Hypothalamus (tissue), 51 donors: ENCODE data around the gene BCL11A.

ENCODE experiments used
- DNase-seq, 51 donors: peaks; one replicate each; lab custom pipeline; 2025; lab: John Stamatoyannopoulos, UW

BCL11A gene

DNA sequence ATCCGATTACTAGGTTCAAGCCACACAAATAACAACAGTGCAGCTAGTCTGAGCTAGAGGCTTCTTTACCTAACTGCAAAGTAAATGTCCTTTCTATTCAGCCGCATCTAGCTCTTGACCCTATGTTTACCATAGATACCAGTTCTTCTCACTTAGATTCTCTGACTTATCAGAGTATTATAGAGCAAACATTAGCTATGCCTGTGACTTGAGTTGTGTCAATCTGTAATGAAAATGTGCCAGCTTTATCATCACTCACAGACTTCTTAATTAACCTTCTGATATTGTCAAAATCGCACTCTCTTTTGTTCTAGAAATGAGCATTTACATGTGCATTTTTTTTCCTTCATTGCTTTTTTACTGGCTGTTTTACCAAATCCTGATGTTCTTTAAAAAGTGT lies 79.9 kb downstream of the BCL11A start:
- no peak for DNase-seq

DNA sequence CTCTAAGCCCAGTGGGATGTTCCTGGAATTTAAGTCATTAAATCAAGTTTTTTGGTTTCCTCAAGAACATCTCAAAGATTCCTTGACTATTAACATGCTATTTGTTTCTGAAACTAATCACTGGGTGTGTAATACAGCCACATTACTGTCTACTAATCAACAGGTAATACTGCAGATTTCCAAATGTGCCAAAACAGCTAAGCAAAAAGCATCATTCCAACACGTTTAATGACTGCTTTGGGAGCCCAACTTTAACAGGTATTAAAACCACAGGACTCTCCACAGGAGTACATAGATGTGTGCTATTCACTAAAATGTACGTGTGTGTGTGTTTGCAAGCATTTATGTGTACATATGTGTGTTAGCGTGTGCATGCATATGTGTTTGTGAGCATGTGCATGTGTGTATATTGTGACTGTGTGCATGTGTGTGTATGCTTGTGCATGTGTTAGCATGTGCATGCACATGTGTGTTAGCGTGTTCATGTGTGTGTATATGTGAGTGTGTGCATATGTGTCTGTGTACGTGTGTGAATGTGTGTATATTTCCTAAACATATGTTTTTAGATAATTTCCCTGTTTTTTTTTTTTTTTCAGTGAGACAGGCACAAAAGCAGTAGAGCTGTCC lies 80.7 kb downstream of the BCL11A start:
- no peak for DNase-seq

DNA sequence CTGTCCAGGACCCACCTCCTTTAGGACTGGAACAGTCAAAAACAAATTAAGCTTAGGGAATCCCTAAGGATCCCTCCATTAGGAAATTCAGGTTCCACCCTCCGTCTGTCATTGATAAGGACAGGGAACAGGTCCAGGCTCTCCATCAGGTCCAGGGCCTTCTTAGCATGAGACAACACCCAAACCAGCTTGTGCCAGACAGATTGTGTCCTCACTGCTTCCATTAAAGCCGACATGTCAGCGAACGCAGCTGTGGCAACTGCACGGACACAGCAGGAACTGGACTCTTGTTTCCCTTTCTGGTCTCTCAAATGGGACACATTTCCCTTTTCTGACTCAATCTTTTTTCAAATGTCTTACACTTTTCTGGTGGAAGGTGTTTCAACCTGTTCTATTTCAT lies 81.4 kb downstream of the BCL11A start:
- DNase-seq = no peak

DNA sequence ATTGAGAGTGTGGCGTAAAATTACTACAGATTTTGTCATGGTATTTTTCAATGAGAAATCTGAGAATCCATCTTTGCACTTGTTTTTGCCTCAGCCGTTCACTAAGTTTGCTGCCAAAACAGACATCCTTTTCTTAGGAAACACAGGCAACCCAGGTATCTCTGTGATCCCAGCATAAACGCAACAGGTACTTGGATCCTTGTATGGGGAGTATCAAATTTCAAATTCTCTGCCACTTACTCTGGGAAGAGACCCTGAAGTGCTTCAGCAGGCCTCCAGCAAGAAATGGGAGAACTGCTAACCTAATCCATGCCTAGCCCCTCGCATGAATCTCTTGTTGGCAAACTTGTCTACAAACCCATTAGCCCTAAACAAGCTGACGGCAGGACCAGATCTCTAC lies 83.1 kb downstream of the BCL11A start:
- no peak for DNase-seq

DNA sequence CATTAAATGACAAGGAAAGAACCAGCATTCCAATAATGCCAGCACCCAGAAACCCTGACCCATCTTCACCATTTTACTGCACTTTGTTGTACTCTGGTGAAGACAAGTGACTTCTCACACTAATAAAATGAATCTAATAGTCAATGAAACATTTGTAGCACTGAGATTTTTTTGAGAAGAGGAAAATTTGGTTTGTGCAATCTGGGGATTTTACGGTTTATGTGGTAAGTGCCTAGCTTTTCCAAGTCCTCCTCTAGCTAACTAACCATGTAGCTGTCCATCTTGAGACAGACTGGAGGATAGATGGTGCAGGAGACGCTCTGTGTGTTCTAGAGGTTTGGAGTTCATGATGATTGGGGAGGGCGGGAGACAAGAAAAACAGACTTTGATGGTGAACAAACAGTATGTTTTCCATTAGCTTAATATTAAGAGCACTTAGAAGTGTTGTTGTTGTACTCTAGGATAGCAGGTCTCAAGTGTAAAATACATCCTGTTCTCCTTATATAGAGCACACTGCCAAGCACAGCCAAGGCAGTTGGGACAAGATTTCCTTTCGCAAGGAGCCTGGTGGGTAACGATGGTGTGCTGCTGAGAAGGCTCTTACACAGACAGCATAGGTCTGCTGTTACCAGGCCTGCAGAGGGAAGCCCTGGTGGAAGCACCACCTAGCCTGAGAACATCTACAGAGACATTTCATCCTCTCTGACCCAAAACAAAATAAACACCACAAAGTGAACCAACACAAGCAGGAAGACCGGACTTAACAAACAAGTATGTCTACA lies 83.7 kb downstream of the BCL11A start:
- no peak for DNase-seq

DNA sequence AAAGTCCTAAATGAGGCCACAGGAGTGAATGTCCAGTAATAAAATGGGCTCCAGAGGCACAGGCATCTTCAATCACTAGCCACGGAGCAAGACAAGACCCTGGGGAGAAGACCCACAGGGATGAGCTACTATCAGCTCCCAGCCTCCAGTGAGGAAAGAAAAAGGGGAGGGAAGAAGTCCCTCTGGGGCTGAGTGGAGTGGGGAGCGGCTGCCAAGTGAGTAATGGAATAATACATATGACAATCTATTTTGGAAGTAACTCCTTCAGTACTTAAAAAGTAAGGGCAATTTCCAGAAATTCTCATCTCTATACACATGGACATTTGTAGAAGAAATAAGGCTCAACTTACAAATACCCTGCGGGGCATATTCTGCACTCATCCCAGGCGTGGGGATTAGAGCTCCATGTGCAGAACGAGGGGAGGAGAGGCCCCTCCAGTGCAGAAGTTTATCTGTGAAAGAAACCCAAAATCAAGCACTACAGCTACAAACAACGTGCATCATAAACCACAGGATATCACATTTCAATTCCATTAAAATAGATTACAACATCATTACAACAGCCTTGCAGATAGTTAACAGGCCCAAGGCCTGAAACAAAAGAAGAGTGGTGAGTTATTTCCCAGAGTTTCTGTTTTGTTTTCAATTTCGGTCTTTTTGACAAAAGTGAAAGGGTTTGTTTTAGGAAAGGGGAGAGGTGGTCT lies 84.9 kb downstream of the BCL11A start:
- DNase-seq = no peak

DNA sequence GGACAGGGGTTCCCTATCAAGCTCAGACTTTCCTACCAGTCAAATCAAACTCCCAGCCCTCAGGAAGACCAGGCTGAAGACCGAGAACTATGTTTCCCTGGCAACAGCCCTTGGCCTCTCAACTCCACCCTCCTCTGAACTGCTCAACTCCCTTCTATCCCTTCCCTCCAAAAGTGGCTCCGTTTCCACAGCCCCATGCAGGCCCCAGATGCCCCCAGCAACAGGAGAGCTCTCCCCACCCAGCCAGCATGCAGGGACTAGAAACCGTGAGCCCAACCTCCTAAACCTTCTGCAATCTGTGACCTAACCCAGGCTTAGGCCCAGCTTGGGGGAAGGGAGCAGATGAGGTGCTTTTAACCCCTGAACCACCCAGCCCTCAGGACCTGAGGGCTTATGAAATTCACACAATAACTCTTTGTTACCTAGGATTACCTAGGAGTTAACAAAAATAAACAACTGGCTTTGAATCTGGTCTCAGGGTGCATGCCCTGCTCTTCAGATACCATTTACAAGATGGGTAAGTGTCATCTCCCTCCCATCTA lies 87.2 kb downstream of the BCL11A start:
- DNase-seq = no peak

DNA sequence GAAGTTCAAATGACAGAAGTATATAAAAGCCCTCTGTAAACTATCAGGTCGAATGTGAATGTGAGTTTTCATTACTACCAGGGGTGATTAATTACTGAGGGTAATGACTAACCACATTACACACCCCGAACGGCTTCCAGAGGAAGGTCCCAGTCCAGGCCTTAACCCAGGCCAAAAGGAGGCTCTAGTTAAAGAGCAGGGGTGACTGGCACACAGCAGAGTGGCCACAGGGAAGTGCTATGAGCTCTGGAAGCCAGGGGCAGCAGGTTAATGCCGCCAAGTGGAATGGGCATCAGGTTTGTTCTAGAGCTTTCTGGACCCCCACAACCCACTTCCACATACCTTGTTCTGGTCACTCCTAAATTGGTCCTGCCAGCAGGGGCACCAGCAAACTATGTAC lies 87.7 kb downstream of the BCL11A start:
- DNase-seq = no peak

DNA sequence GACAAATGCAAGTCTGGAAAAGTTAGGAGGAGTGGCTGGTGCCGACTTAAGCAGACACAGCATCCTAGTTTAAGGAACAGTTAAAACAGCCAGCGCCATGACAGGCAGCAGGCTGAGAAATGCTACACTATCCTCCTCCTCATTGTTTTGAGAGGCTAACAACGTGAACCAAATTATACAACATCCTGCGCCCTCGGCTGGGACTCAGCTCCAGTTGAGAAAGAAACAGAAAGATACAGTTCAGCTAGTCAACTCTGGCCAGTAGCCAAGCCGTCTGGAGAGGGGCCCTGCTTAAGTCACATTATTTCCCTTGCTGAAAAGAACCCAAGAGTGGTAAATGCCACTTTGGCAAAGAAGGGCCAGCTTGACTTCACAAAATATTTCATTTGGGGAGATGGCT lies 90.2 kb downstream of the BCL11A start:
- peak in 23 of 51 donors; percentile 11 to 55 (median 29) for DNase-seq

DNA sequence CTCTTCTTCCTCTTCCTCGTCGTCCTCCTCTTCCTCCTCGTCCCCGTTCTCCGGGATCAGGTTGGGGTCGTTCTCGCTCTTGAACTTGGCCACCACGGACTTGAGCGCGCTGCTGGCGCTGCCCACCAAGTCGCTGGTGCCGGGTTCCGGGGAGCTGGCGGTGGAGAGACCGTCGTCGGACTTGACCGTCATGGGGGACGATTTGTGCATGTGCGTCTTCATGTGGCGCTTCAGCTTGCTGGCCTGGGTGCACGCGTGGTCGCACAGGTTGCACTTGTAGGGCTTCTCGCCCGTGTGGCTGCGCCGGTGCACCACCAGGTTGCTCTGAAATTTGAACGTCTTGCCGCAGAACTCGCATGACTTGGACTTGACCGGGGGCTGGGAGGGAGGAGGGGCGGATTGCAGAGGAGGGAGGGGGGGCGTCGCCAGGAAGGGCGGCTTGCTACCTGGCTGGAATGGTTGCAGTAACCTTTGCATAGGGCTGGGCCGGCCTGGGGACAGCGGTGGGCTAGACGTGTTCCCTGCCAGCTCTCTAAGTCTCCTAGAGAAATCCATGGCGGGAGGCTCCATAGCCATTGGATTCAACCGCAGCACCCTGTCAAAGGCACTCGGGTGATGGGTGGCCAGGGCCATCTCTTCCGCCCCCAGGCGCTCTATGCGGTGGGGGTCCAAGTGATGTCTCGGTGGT lies 91.9 kb downstream of the BCL11A start:
- DNase-seq = no peak

DNA sequence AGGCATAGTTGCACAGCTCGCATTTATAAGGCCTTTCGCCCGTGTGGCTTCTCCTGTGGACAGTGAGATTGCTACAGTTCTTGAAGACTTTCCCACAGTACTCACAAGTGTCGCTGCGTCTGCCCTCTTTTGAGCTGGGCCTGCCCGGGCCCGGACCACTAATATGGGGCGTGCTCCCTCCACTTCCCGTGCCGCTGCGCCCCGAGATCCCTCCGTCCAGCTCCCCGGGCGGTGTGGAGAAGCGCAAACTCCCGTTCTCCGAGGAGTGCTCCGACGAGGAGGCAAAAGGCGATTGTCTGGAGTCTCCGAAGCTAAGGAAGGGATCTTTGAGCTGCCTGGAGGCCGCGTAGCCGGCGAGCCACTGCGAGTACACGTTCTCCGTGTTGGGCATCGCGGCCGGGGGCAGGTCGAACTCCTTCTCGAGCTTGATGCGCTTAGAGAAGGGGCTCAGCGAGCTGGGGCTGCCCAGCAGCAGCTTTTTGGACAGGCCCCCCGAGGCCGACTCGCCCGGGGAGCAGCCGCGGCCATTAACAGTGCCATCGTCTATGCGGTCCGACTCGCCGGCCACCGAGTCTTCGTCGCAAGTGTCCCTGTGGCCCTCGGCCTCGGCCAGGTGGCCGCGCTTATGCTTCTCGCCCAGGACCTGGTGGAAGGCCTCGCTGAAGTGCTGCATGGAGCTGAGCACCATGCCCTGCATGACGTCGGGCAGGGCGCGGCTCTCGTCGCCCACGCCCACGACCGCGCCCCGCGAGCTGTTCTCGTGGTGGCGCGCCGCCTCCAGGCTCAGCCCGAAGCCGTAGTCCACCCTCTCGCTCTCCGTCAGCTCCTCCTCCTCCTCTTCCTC lies 92.7 kb downstream of the BCL11A start:
- DNase-seq = no peak

DNA sequence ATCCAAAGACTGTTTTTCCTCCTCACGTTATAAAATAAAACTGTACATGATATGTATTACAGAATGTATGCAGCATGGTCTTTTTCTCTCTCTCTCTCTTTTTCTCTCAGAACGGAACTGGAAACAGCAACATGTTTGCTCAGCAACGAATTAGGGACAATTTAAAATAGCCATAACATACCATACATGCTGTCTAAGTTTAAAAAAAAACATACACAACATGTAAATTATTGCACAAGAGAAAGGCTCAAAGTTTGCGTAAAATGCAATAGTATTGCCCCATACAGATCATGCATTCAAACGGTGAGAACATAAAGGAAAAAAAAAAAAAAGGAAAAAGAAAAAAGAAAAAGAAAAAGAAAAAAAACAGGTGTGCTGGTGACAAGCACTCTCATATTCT lies 93.6 kb downstream of the BCL11A start:
- DNase-seq = no peak

DNA sequence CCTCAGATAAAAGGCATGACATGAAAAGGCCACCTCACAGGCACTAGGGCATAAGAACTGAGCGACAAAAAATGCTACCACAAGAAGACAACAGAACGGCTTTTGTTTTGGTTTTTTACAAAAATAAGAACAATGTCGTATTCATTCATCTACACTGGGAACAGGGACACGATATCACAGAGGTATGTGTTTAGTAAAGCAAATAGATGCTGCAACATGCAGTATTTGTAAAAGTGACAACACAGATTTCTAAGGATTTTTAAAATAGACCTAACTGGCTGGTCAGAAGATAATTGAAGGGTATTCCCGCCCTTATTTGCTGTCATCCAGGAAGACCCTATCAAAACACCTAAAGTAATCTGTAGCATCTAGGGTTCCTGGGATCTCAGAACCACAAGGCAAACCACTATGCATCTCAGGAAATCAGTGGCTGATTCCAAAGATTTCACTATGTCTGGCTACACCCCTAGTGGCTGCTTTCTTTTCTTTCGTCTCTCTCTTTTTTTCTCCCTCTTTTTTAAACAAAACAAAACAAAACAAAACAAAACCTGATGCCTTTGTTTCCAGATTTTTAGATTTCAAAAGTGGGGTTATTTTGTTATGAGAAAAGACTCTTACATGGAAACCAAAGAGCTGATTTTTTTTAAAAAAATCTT lies 97.2 kb downstream of the BCL11A start:
- DNase-seq = no peak

DNA sequence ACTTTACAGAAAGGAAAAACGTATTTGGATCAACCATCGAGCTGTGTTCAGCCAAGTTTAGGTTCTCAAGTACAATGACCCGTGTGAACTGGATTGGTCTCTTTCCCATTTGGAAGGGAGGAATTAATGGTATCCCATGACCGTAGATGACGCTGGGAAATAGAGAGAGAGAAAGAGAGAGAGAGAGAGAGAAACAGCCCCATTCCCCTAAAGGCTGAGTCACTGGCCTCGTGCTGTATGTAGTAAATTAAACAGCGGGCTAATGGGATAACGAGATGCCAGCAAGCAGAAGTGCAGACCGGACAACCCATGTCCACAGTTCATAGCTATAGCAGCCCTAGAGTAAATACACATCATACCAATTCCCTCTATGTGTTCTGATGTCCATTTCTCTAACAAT lies 99.6 kb downstream of the BCL11A start:
- no peak for DNase-seq

DNA sequence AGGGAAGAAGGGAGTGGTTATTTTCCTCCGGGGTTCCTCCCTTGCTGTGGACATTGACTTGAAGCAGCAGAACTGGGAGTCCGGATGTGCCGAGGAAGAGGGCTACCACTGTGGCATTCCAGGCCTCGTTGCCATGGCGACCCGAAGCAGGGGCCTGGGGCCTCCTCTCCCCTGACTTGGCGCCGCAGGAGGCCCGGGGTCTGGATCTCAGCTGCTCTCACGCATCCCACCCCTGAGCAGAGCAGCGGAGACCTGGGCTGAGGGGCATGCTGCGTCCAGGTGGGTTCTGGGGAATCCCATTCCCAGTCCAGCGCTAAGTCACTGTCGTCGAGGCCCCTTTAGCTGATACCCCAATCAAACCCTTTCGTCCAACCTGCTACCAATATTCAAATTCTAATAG lies 100.2 kb downstream of the BCL11A start:
- DNase-seq = no peak

DNA sequence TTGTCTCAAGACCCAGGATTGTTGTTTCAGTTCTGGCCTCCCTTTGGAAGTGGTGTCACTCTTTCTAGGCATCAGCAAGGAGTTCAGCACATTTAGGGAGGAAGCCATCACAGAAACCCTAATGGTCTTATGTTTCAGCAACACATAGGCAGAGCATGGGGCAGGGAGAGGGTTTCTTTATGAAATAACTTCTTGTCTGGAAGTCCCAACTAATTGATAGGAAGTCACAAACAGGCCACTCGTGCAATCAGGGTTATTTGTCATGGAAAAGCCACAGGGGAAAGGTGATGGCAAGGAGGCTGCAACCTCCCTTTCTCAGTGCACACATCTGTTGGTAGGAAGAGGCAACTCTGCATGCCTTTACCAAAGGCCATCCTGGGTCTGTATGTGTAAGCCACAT lies 103.0 kb downstream of the BCL11A start:
- DNase-seq = no peak

DNA sequence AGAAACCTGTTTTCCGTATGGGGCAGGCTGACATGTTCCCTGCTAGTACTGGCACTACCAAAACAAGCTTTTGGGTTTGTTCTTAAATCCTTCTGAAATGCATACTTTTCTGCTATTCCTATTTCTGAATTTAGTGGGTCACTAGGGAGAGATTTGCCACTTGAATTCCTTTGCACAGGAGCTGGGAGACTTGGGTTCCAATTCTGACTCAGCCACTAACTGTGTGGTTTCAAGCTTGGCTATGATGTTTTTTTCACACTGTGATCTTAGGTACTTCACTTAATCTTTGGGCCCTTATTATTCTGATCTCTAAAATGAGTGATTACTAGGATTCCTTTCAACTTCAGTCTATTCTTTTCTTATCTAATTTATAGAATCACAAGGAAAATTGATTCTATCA lies 105.5 kb downstream of the BCL11A start:
- no peak for DNase-seq

DNA sequence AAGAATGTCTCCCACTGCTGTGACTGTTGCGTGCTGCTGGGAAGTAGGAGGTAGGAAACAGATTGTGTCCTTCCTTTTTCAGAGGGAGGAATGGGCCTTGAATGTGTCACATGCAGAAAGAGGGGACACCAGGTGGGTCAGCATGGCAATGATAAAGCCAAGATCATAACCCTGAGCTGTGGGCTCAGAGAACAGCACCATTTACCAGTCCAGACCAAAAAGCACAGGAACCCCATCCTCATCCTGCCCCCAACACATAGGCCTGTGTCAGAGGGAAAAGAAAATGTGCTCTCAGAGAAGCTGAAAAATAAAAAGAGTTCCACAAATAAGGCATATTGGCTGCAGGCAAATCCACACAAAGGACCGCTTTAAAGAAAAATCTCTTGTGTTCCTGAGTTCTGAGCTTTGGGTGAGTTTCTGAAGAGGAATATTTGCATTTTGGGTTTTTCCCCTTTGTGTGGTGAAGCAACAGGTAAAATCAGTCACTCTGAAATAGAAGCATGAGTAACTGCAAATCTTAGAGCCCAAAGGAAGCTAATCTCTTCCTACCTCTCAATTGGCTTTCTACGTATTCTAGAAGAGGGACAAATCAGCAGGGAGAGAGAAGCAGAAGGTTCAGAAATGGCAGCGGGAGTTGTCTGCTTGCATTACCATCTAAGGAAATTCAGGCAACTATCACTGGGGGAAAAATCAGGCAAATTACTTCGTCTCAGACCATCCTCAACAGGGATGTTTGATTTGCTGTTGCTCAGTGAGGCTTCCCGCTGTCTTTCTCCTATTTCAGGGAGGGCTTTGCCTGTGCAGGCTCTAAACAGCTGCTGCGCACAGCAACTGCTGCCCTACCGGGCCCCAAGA lies 106.8 kb downstream of the BCL11A start:
- DNase-seq = no peak
